ENCODE measurements around the gene ALDOC.

GRCh38 chr17:28599311-28600184 lies 22.9 kb upstream of the ALDOC start:
- TF ChIP-seq RAD21 (IDR thresholded peaks at IDR 0.05; ENCODE audit: low read length): no peak
- no peak for TF ChIP-seq CTCF (IDR thresholded peaks at IDR 0.05)
- no peak for TF ChIP-seq SMC3 (IDR thresholded peaks at IDR 0.05; ENCODE audit: low read depth, low read length)
- no peak for TF ChIP-seq EZH2phosphoT487 (IDR thresholded peaks at IDR 0.05; ENCODE audit: borderline replicate concordance, low read depth)
- TF ChIP-seq POLR2AphosphoS5 (IDR thresholded peaks at IDR 0.05; ENCODE audit: low read depth, low read length): no peak

Data from SK-N-SH (cell line).